Lower lobe of right lung (tissue), 2 donors: ENCODE measurements around the gene USP32. TPM values are rescaled to one million over a fixed set of nuclear protein-coding genes. Genes with fewer than 3 reads are reported as not detected.
A peak's percentile ranks its signal among the peaks of the same experiment; 100 is the strongest.

ENCODE experiments used
- ATAC-seq, 2 donors: fragments of 200-7000 bp; cut with Tn5 transposase; one replicate each; pipeline ENCODE4 v1.9.1; 2020 to 2022; ENCODE audit warnings: mild to moderate bottlenecking in 2 of 2, moderate library complexity in 2 of 2
- DNase-seq: peaks from one replicate; pipeline ENCODE4 v3.0.0-alpha.2; 2020
- H3K27ac ChIP-seq: fragments of 200-600 bp; one replicate; pipeline ENCODE4 v1.8.0; 2022
- H3K27me3 ChIP-seq: fragments of 200-600 bp; one replicate; pipeline ENCODE4 v1.8.0; 2022; ENCODE audit warnings: low read depth
- H3K36me3 ChIP-seq: fragments of 200-600 bp; one replicate; pipeline ENCODE4 v1.8.0; 2022; ENCODE audit warnings: mild to moderate bottlenecking
- H3K4me1 ChIP-seq: fragments of 200-600 bp; one replicate; pipeline ENCODE4 v1.8.0; 2022
- H3K4me3 ChIP-seq: fragments of 200-600 bp; one replicate; pipeline ENCODE4 v1.8.0; 2022; ENCODE audit warnings: mild to moderate bottlenecking
- H3K9me3 ChIP-seq: fragments of 200-600 bp; one replicate; pipeline ENCODE4 v1.8.0; 2022
- CTCF ChIP-seq: fragments of 200-600 bp; IDR thresholded peaks from one replicate; pipeline ENCODE4 v1.8.0; 2022; ENCODE audit warnings: antibody characterized with exemption, mild to moderate bottlenecking
- intact Hi-C: fragments of 100-400 bp; cut with DNase I; formaldehyde crosslinking; loops from one replicate; pipeline ENCODE4 v1.11.0; 2022
- total RNA-seq: library from RNA; stranded (reverse); fragmentation: NEBNext Ultra II Directional; extraction: Animal tissue kit (Norgen Biotek cat#: 25700); gene quantifications from one replicate; pipeline ENCODE4 v1.2.1, GENCODE V29; 2021
- donor health status: DM: no; HTN: yes; CAD: no; lungs with severe emphysema.

Gene USP32
- total RNA-seq, 1 donor from 2014 or later, result 68.9 TPM

GRCh38 chr17:60139438-60140285 lies 252.3 kb downstream of the USP32 start:
- ATAC-seq, result peak; percentile 39 to 63
- peaks cover 46% of the 10 kb centered on the region for H3K4me1 ChIP-seq

GRCh38 chr17:60138769-60139437 lies 253.0 kb downstream of the USP32 start:
- Histone ChIP-seq H3K27me3 (peaks cover 45% of the 10 kb centered on the region), H3K4me1 (peaks cover 54% of the 10 kb centered on the region), H3K4me3 (no peak overlapping the region), H3K36me3 (no peaks in the 10 kb centered on the region), H3K9me3 (no peaks in the 10 kb centered on the region), H3K27ac (no peak overlapping the region)
- TF ChIP-seq CTCF, result no peak
- ATAC-seq (no peak), DNase-seq (no peak)
- intact Hi-C loops, result no loop called here

More at GRCh38 chr17:60139438-60140285, 252.3 kb downstream of the USP32 start:
- H3K4me3 ChIP-seq, result peak overlapping the region; percentile 25
- intact Hi-C loops, result no loop called here
- DNase-seq, result peak; percentile 84
- H3K27ac ChIP-seq, result no peak overlapping the region
- no peaks in the 10 kb centered on the region for H3K36me3 ChIP-seq
- peaks cover 45% of the 10 kb centered on the region for H3K27me3 ChIP-seq
- H3K9me3 ChIP-seq, result no peaks in the 10 kb centered on the region
- TF ChIP-seq CTCF, result peak; percentile 61

GRCh38 chr17:60137731-60138130 lies 254.2 kb downstream of the USP32 start:
- intact Hi-C loops, result no loop called here
- Histone ChIP-seq H3K27me3 (peaks cover 45% of the 10 kb centered on the region), H3K27ac (no peak overlapping the region), H3K4me1 (peaks cover 46% of the 10 kb centered on the region), H3K36me3 (no peaks in the 10 kb centered on the region), H3K4me3 (no peak overlapping the region), H3K9me3 (no peaks in the 10 kb centered on the region)
- TF ChIP-seq CTCF, result no peak
- DNase-seq (no peak), ATAC-seq (no peak)

- intact Hi-C loops, result no loop called here
- H3K4me3 ChIP-seq, result peak overlapping the region; percentile 89
Measured at GRCh38 chr17:60135951-60136666, 255.8 kb downstream of the USP32 start.

More at GRCh38 chr17:60135951-60136666, 255.8 kb downstream of the USP32 start:
- Histone ChIP-seq H3K36me3 (no peaks in the 10 kb centered on the region), H3K27me3 (peaks cover 37% of the 10 kb centered on the region), H3K4me1 (peaks cover 30% of the 10 kb centered on the region), H3K9me3 (no peaks in the 10 kb centered on the region), H3K27ac (no peak overlapping the region)
- peak; percentile 37 for DNase-seq
- no peak for TF ChIP-seq CTCF
- no peak for ATAC-seq
